GM15510 (cell line): Measurements from ENCODE around the gene TOM1L2.

ENCODE experiments used
- POLR2A ChIP-seq: IDR thresholded peaks from 3 replicates; pipeline ENCODE4 v1.6.1; 2011; ENCODE audit warnings: borderline replicate concordance; ENCODE audit not compliant: insufficient read length; ENCODE audit errors: extremely low read depth

Gene TOM1L2

GRCh38 chr17:17946093-17946492 lies 26.1 kb downstream of the TOM1L2 start:
- TF ChIP-seq POLR2A: no peak

GRCh38 chr17:17944743-17945142 lies 27.5 kb downstream of the TOM1L2 start:
- no peak for TF ChIP-seq POLR2A

GRCh38 chr17:17944242-17944641 lies 28.0 kb downstream of the TOM1L2 start:
- TF ChIP-seq POLR2A: no peak

- no peak for TF ChIP-seq POLR2A
Observed at GRCh38 chr17:17943281-17943984, 28.8 kb downstream of the TOM1L2 start.

- no peak for TF ChIP-seq POLR2A
Observed at GRCh38 chr17:17942846-17943245, 29.4 kb downstream of the TOM1L2 start.

GRCh38 chr17:17941015-17941414 lies 31.2 kb downstream of the TOM1L2 start:
- no peak for TF ChIP-seq POLR2A

- TF ChIP-seq POLR2A: no peak
Observed at GRCh38 chr17:17940441-17940911, 31.7 kb downstream of the TOM1L2 start.

- no peak for TF ChIP-seq POLR2A
Observed at GRCh38 chr17:17938388-17939107, 33.7 kb downstream of the TOM1L2 start.

GRCh38 chr17:17937958-17938357 lies 34.2 kb downstream of the TOM1L2 start:
- TF ChIP-seq POLR2A: no peak

GRCh38 chr17:17937201-17937853 lies 34.9 kb downstream of the TOM1L2 start:
- TF ChIP-seq POLR2A: no peak

- TF ChIP-seq POLR2A: no peak
Observed at GRCh38 chr17:17935321-17936271, 36.6 kb downstream of the TOM1L2 start.

GRCh38 chr17:17934806-17935205 lies 37.4 kb downstream of the TOM1L2 start:
- no peak for TF ChIP-seq POLR2A

GRCh38 chr17:17934214-17934613 lies 38.0 kb downstream of the TOM1L2 start:
- TF ChIP-seq POLR2A: no peak

- TF ChIP-seq POLR2A: no peak
Observed at GRCh38 chr17:17933775-17934174, 38.4 kb downstream of the TOM1L2 start.
